Osteocyte (in vitro differentiated cells): ENCODE results near the gene ME1. TPM values are rescaled to one million over a fixed set of nuclear protein-coding genes. Genes with fewer than 3 reads are reported as not detected.
"Not testable (repeated sequence)": the region's sequence is repeated elsewhere in the genome, so short reads cannot be mapped to it uniquely, and the experiment has no call there.

Experiments used
- DNase-seq: peaks from one replicate; pipeline ENCODE4 v3.0.0; 2021; ENCODE audit warnings: mixed read lengths; ENCODE audit not compliant: unreplicated experiment; ENCODE audit errors: extremely low spot score
- H3K27ac Mint-ChIP-seq: one replicate; pipeline ENCODE4 v1.8.0; 2021; ENCODE audit warnings: mild to moderate bottlenecking, mixed read lengths; ENCODE audit not compliant: unreplicated experiment
- H3K27me3 Mint-ChIP-seq: one replicate; pipeline ENCODE4 v1.8.0; 2021; ENCODE audit warnings: mixed read lengths; ENCODE audit not compliant: unreplicated experiment
- H3K36me3 Mint-ChIP-seq: one replicate; pipeline ENCODE4 v1.8.0; 2021; ENCODE audit warnings: mixed read lengths; ENCODE audit not compliant: unreplicated experiment
- H3K4me1 Mint-ChIP-seq: one replicate; pipeline ENCODE4 v1.8.0; 2021; ENCODE audit warnings: mixed read lengths; ENCODE audit not compliant: unreplicated experiment
- H3K4me3 Mint-ChIP-seq: one replicate; pipeline ENCODE4 v1.8.0; 2021; ENCODE audit warnings: mild to moderate bottlenecking, moderate library complexity, mixed read lengths; ENCODE audit not compliant: unreplicated experiment
- H3K9me3 Mint-ChIP-seq: one replicate; pipeline ENCODE4 v1.8.0; 2021; ENCODE audit warnings: mixed read lengths; ENCODE audit not compliant: unreplicated experiment
- total RNA-seq: library from RNA; stranded (reverse); gene quantifications from 2 replicates; pipeline ENCODE4 v1.2.1, GENCODE V29; 2021
- TF ChIP-seq, protein P1 (sequence below): fragments of 200-600 bp; sonication (generic); IDR thresholded peaks from 2 replicates; pipeline ENCODE4 v1.5.0; 2021; ENCODE audit warnings: antibody characterized with exemption, mild to moderate bottlenecking, moderate library complexity

Gene ME1
- total RNA-seq, 1 donor from 2014 or later, result 28.0 TPM

DNA sequence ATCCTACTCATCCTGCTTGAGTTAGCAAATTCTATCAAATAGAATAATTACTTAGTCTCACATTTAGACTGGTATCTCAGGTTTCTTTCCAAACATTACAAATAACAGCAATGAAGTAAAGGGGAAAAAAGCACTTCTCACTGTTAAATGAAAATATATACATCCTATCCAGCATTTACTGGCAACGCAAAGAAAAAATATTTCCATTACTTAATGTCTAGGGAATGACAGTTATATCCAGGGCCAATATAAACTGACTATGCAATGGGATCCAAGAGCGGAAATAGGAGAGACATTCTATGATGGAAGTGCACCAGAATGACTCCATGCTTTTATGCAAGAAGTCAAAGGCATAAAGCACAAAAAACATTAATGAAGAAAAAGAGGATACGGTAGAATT is 60.3 kb downstream of the ME1 start:
- H3K36me3 Mint-ChIP-seq, result peaks cover 7% of the 10 kb centered on the region
- no peaks in the 10 kb centered on the region for H3K27me3 Mint-ChIP-seq
- peaks cover 64% of the 10 kb centered on the region for H3K4me1 Mint-ChIP-seq
- H3K27ac Mint-ChIP-seq, result peak overlapping the region; percentile 91
- no peaks in the 10 kb centered on the region for H3K9me3 Mint-ChIP-seq
- H3K4me3 Mint-ChIP-seq, result no peak overlapping the region
- TF ChIP-seq, protein P1, sequence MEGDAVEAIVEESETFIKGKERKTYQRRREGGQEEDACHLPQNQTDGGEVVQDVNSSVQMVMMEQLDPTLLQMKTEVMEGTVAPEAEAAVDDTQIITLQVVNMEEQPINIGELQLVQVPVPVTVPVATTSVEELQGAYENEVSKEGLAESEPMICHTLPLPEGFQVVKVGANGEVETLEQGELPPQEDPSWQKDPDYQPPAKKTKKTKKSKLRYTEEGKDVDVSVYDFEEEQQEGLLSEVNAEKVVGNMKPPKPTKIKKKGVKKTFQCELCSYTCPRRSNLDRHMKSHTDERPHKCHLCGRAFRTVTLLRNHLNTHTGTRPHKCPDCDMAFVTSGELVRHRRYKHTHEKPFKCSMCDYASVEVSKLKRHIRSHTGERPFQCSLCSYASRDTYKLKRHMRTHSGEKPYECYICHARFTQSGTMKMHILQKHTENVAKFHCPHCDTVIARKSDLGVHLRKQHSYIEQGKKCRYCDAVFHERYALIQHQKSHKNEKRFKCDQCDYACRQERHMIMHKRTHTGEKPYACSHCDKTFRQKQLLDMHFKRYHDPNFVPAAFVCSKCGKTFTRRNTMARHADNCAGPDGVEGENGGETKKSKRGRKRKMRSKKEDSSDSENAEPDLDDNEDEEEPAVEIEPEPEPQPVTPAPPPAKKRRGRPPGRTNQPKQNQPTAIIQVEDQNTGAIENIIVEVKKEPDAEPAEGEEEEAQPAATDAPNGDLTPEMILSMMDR, result no peak
- DNase-seq, result no peak

DNA sequence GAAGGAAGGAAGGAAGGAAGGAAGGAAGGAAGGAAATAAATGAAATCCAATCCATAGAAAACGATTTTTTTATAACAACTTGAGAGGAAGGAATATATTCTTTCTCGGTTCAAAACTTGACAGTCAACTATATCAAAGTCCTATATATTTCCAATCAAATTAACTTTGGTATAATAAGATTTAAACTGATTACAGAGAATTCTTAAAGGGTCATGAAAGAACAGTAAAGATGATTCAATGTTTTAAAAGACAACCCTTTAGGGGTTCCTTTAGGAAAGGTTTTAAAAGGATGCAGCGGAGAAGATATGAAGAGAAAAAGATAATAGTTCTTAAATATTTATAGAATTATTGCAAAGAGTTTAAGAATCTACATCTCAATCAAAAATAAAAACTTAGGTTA is 61.2 kb downstream of the ME1 start:
- Mint-ChIP-seq H3K27me3 (no peaks in the 10 kb centered on the region), H3K4me1 (peaks cover 64% of the 10 kb centered on the region), H3K9me3 (no peaks in the 10 kb centered on the region), H3K36me3 (peaks cover 1% of the 10 kb centered on the region), H3K27ac (peak overlapping the region; percentile 91), H3K4me3 (peak overlapping the region; percentile 40)
- no peak for DNase-seq
- TF ChIP-seq, protein P1, result no peak

DNA sequence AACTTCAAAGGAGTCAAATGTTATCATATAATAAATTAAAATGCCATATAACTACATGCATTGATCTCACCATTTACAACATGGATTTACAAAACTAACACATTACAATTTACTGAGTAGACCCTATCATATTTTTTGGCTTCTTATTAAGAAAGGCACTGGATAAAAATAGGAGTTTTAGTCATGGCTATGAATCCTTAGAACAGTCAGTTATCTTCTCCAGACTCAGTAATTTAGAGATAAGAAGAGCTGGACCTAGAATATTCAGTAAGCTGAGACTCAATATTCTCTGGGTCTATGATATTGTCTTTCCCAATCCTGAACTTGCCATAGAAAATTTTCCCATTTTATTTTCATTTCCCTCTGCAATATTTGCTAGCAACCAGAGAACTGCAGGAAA is 62.3 kb downstream of the ME1 start:
- no peak for DNase-seq
- Mint-ChIP-seq H3K4me1 (peaks cover 62% of the 10 kb centered on the region), H3K4me3 (no peak overlapping the region), H3K27ac (peak overlapping the region; percentile 60), H3K36me3 (peaks cover 3% of the 10 kb centered on the region), H3K9me3 (no peaks in the 10 kb centered on the region), H3K27me3 (no peaks in the 10 kb centered on the region)
- TF ChIP-seq, protein P1, result no peak

DNA sequence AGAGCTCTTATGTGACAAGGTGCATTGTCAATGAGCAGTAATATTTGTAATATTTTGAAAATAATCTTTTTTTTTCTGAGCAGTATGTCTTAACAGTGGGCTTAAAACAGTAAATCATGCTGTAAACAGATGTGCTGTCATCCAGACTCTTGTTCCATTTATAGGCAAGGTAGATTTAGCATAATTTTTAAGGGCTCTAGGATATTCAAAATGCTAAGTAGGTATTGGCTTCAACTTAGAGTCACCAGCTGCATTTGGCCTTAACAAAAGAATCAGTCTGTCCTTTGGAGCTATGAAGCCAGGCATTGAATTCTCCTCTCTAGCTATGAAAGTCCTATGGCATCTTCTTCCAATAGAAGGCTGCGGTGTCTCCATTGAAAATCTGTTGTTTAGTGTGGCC is 63.7 kb downstream of the ME1 start:
- Mint-ChIP-seq H3K4me1 (peaks cover 55% of the 10 kb centered on the region), H3K27me3 (no peaks in the 10 kb centered on the region), H3K36me3 (peaks cover 3% of the 10 kb centered on the region), H3K4me3 (no peak overlapping the region), H3K9me3 (no peaks in the 10 kb centered on the region), H3K27ac (no peak overlapping the region)
- TF ChIP-seq, protein P1, result no peak
- DNase-seq, result no peak

DNA sequence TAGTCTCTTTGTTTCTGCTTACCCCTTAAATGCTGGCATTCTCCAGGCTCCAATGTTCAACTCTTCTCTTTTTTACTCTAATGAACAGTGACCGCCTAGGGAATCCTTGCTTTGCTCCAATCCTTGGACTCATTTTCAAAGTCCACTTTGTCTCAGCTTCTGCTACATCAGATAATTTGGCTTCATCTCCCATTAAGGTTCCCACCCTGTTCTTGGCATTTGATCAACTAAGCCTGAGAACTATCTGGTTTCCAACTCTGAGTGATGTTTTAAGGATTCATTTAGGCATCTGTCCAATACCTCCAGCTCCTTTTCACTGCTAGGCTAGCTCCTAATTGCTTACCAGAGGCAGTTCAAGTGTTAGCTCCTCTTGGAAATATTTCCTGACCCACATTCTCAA is 64.9 kb downstream of the ME1 start:
- Mint-ChIP-seq H3K36me3 (peaks cover 7% of the 10 kb centered on the region), H3K9me3 (peaks cover 1% of the 10 kb centered on the region), H3K27me3 (no peaks in the 10 kb centered on the region), H3K4me3 (no peak overlapping the region), H3K4me1 (peaks cover 44% of the 10 kb centered on the region), H3K27ac (peak overlapping the region; percentile 83)
- TF ChIP-seq, protein P1, result no peak
- no peak for DNase-seq

DNA sequence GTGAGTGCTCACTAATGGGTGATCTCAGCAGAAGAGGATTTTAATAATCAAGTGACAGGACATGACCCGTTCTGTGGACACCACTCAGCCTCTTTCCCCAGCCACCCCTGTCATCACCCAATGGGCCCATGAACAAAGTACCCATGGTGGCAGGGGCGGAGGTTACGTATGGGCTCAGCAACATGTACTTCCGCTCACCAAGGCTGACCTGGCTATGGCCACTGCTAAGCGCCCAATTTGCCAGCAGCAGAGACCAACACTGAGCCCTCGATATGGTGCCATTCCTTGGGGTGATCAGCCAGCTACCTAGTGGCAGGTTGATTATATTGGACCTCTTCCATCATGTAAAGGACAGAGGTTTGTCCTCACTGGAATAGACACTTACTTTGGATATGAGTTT is 68.5 kb downstream of the ME1 start:
- not testable (repeated sequence) for H3K27me3 Mint-ChIP-seq, H3K4me3 Mint-ChIP-seq, H3K27ac Mint-ChIP-seq, DNase-seq
- Mint-ChIP-seq H3K9me3 (peaks cover 16% of the 10 kb centered on the region), H3K4me1 (peaks cover 17% of the 10 kb centered on the region), H3K36me3 (peaks cover 29% of the 10 kb centered on the region)
